HepG2 (cell line): Measurements from ENCODE around the gene OR2A2. TPM values are rescaled to one million over a fixed set of nuclear protein-coding genes. Genes with fewer than 3 reads are reported as not detected.

Source experiments
- ATAC-seq: fragments of 200-7000 bp; cut with Tn5 transposase; 3 replicates; pipeline ENCODE4 v1.9.1; 2020; ENCODE audit warnings: mild to moderate bottlenecking, moderate library complexity
- Bru-seq: library from RNA; stranded (reverse); fragments of 400-500 nt; gene quantifications from one replicate; lab custom pipeline; 2021; lab: Mats Ljungman, UMichigan
- BruChase-seq, 2 experiments: library from RNA; stranded (reverse); fragments of 400-500 nt; gene quantifications; one replicate each; lab custom pipeline; 2021; lab: Mats Ljungman, UMichigan
- BruUV-seq: library from RNA; stranded (reverse); fragments of 400-500 nt; replicated peaks from 2 replicates; lab custom pipeline; 2021; lab: Mats Ljungman, UMichigan
- CTCF ChIA-PET: fragments of 300-600 bp; formaldehyde crosslinking; extraction: SDS; loops from one replicate; lab custom pipeline; 2021; ENCODE audit warnings: low total read pairs, inconsistent platforms, low intra/inter-chr PET ratio; lab: Yijun Ruan, JAX
- POLR2A ChIA-PET: fragments of 350-600 bp; sonication (Branson Sonifier 250); formaldehyde crosslinking; loops from one replicate; lab custom pipeline; 2020; ENCODE audit warnings: antibody characterized with exemption, inconsistent platforms; lab: Yijun Ruan, JAX
- DNase-seq: peaks from one replicate; pipeline ENCODE4 v3.0.0-alpha.2; 2015; ENCODE audit warnings: low spot score
- FAIRE-seq: peaks from 3 replicates; lab custom pipeline; 2011; peaks lifted over from hg19 to GRCh38; lab: Jason Lieb, UNC
- H2AFZ ChIP-seq: one replicate; pipeline ENCODE4 v1.6.1; 2011; ENCODE audit warnings: low read length, inconsistent platforms
- H3K27ac ChIP-seq: fragments of 300-600 bp; 3 replicates; pipeline ENCODE4 v1.8.0; 2011; ENCODE audit warnings: mixed run types, mild to moderate bottlenecking, mixed read lengths, low read length, inconsistent platforms; ENCODE audit not compliant: insufficient read depth; ENCODE audit errors: extremely low read length
- H3K27me3 ChIP-seq, 2 experiments: fragments of 200-600 bp in 1 of 2; 2 replicates in 1 of 2; 3 replicates in 1 of 2; pipeline versions ENCODE4 v1.6.0 to v1.8.0; 2011; ENCODE audit warnings: low read length in 2 of 2, mild to moderate bottlenecking in 2 of 2, moderate library complexity in 2 of 2, inconsistent platforms in 1 of 2; ENCODE audit not compliant: insufficient read depth in 2 of 2, control insufficient read depth in 1 of 2
- H3K36me3 ChIP-seq, 2 experiments: fragments of 200-600 bp in 1 of 2; replicated peaks in 1 of 2; 2 replicates in 1 of 2; 3 replicates in 1 of 2; pipeline versions ENCODE4 v1.5.1 to v1.8.0; 2011; ENCODE audit warnings: low read length in 2 of 2, inconsistent platforms in 1 of 2; ENCODE audit not compliant: insufficient read depth in 2 of 2, control insufficient read depth in 1 of 2
- H3K4me1 ChIP-seq: 2 replicates; pipeline ENCODE4 v1.5.1; 2012; ENCODE audit warnings: low read length, inconsistent platforms; ENCODE audit not compliant: insufficient read depth
- H3K4me2 ChIP-seq: 2 replicates; pipeline ENCODE4 v1.6.0; 2011; ENCODE audit warnings: low read depth, low read length, inconsistent platforms
- H3K4me3 ChIP-seq, 3 experiments: fragments of 200-600 bp in 1 of 3; sonication (generic), shearing (Covaris generic) in 1 of 3; replicated peaks in 1 of 3; 2 replicates each; pipeline ENCODE4 v1.5.1; 2011 to 2016; ENCODE audit warnings: low read length in 3 of 3, inconsistent platforms in 2 of 3, low read depth in 2 of 3, mild to moderate bottlenecking in 2 of 3, control low read depth in 1 of 3, mixed read lengths in 1 of 3; ENCODE audit not compliant: insufficient read depth in 1 of 3
- H3K79me2 ChIP-seq: one replicate; pipeline ENCODE4 v1.6.1; 2011; ENCODE audit warnings: low read length, inconsistent platforms; ENCODE audit not compliant: insufficient read depth
- H3K9ac ChIP-seq: 2 replicates; pipeline ENCODE4 v1.6.0; 2011; ENCODE audit warnings: mild to moderate bottlenecking, low read depth, low read length, inconsistent platforms; ENCODE audit not compliant: insufficient read depth
- H3K9me3 ChIP-seq: 2 replicates; pipeline ENCODE4 v1.5.1; 2012; ENCODE audit warnings: mild to moderate bottlenecking, low read length
- H4K20me1 ChIP-seq: 2 replicates; pipeline ENCODE4 v1.6.0; 2011; ENCODE audit warnings: inconsistent platforms, mild to moderate bottlenecking, low read length, moderate library complexity; ENCODE audit not compliant: insufficient read depth
- CSRNP1 ChIP-seq: sonication (generic); formaldehyde crosslinking; IDR thresholded peaks from 2 replicates; pipeline ENCODE4 v1.8.1; 2023; ENCODE audit warnings: mild to moderate bottlenecking, missing genetic modification reagents
- HCFC1 ChIP-seq: fragments of 150-350 bp; IDR thresholded peaks from 2 replicates; pipeline ENCODE4 v1.6.1; 2014; ENCODE audit warnings: low read depth, low read length
- HDAC1 ChIP-seq: sonication (generic); formaldehyde crosslinking; IDR thresholded peaks from 2 replicates; pipeline ENCODE4 v1.5.1; 2020; ENCODE audit warnings: mild to moderate bottlenecking, missing genetic modification reagents
- MNT ChIP-seq: fragments of 450-650 bp; IDR thresholded peaks from 2 replicates; pipeline ENCODE4 v1.6.1; 2016
- NR3C1 ChIP-seq: sonication (generic); formaldehyde crosslinking; IDR thresholded peaks from 2 replicates; pipeline ENCODE4 v1.4.0; 2020; ENCODE audit warnings: missing genetic modification reagents
- SIN3A ChIP-seq: IDR thresholded peaks from 2 replicates; pipeline ENCODE4 v1.6.1; 2011; ENCODE audit warnings: low read depth, mild to moderate bottlenecking, control low read depth, low read length, borderline replicate concordance
- ZFP36L2 ChIP-seq: sonication (generic); formaldehyde crosslinking; IDR thresholded peaks from 2 replicates; pipeline ENCODE4 v1.4.0; 2020; ENCODE audit warnings: missing genetic modification reagents
- ZNF180 ChIP-seq: sonication (generic); formaldehyde crosslinking; IDR thresholded peaks from 2 replicates; pipeline ENCODE4 v1.4.0; 2020; ENCODE audit warnings: low read depth, missing genetic modification reagents, borderline replicate concordance
- ZNF501 ChIP-seq: sonication (generic); formaldehyde crosslinking; IDR thresholded peaks from 2 replicates; pipeline ENCODE4 v1.5.1; 2020; ENCODE audit warnings: mild to moderate bottlenecking, moderate library complexity, missing genetic modification reagents
- ZNF572 ChIP-seq: sonication (generic); formaldehyde crosslinking; IDR thresholded peaks from 2 replicates; pipeline ENCODE4 v1.5.1; 2020; ENCODE audit warnings: mild to moderate bottlenecking, missing genetic modification reagents
- ZSCAN30 ChIP-seq: sonication (generic); formaldehyde crosslinking; IDR thresholded peaks from 2 replicates; pipeline ENCODE4 v1.5.0; 2020; ENCODE audit warnings: mild to moderate bottlenecking, missing genetic modification reagents
- ZUFSP ChIP-seq: sonication (generic); formaldehyde crosslinking; IDR thresholded peaks from 2 replicates; pipeline ENCODE4 v1.9.0; 2021; ENCODE audit warnings: missing genetic modification reagents, mild to moderate bottlenecking, borderline replicate concordance
- WGBS: methylation state at CpG from one replicate; pipeline ENCODE4 v1.1.6; 2017; ENCODE audit warnings: low lambda C conversion rate; 5-methylcytosine and 5-hydroxymethylcytosine counted together
- in situ Hi-C: cut with HindIII; loops from 2 replicates; pipeline ENCODE4 v1.10.0; 2017; ENCODE audit warnings: low pct_unique_long_range_greater_than_20kb; ENCODE audit not compliant: extremely low pct_ligation_motif_present
- intact Hi-C: fragments of 100-400 bp; cut with micrococcal nuclease; formaldehyde crosslinking; loops from one replicate; pipeline ENCODE4 v1.10.0; 2022; ENCODE audit not compliant: unreplicated experiment
- long read RNA-seq, 2 experiments: library from RNA in 1 of 2; library from polyadenylated mRNA in 1 of 2; stranded (forward) in 1 of 2; unstranded in 1 of 2; transcript quantifications; one replicate each; pipeline ENCODE4 v2.0.0, GENCODE V29; 2019 to 2022
- polyA minus RNA-seq, 3 experiments: library from RNA; depleted of rRNA, polyadenylated mRNA; stranded (reverse); fragments of >200 nt; gene quantifications; 2 replicates each; pipeline ENCODE4 v1.2.3, GENCODE V29; 2011; ENCODE audit warnings: low replicate concordance in 1 of 3
- polyA plus RNA-seq, 8 experiments: library from polyadenylated mRNA; depleted of rRNA in 3 of 8; stranded (reverse) in 7 of 8; unstranded in 1 of 8; fragments of >200 nt; fragmentation: Illumina TruSeq in 4 of 8; extraction: Trizol in 4 of 8; gene quantifications; 2 replicates each; pipeline versions ENCODE4 v1.2.1 to v1.2.3, GENCODE V29; 2011 to 2016; ENCODE audit warnings: low read depth in 4 of 8, missing spikeins in 1 of 8, mixed read lengths in 1 of 8; ENCODE audit not compliant: insufficient read depth in 1 of 8
- total RNA-seq, 5 experiments: library from RNA; depleted of rRNA; stranded (reverse); fragments of >200 nt; fragmentation: Illumina TruSeq; extraction: Trizol; gene quantifications; 2 replicates each; pipeline ENCODE4 v1.2.3, GENCODE V29; 2016; ENCODE audit warnings: low read depth in 1 of 5

OR2A2 gene, protein sequence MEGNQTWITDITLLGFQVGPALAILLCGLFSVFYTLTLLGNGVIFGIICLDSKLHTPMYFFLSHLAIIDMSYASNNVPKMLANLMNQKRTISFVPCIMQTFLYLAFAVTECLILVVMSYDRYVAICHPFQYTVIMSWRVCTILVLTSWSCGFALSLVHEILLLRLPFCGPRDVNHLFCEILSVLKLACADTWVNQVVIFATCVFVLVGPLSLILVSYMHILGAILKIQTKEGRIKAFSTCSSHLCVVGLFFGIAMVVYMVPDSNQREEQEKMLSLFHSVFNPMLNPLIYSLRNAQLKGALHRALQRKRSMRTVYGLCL
- not detected in 2 replicates for total RNA-seq (2016; rRNA removed; fragmentation: Illumina TruSeq; extraction: Trizol)
- total RNA-seq (2016; cell fraction: cytosol; rRNA removed; fragmentation: Illumina TruSeq; extraction: Trizol; ENCODE audit: low read depth) = not detected in 2 replicates
- not detected in 2 replicates for total RNA-seq (2016; cell fraction: insoluble cytoplasmic fraction; rRNA removed; fragmentation: Illumina TruSeq; extraction: Trizol)
- total RNA-seq (2016; cell fraction: membrane; rRNA removed; fragmentation: Illumina TruSeq; extraction: Trizol) = not detected in 2 replicates
- total RNA-seq (2016; cell fraction: nucleus; rRNA removed; fragmentation: Illumina TruSeq; extraction: Trizol) = not detected in 2 replicates
- not detected in 2 replicates for polyA plus RNA-seq (2011; rRNA removed)
- not detected in 2 replicates for polyA plus RNA-seq (2011; cell fraction: cytosol; rRNA removed)
- polyA plus RNA-seq (2011; cell fraction: nucleus; rRNA removed) = 0.23 and 0.32 TPM in 2 replicates
- not detected in 2 replicates for polyA plus RNA-seq (2012)
- not detected in 2 replicates for polyA plus RNA-seq (2016; cell fraction: cytosol; fragmentation: Illumina TruSeq; extraction: Trizol; ENCODE audit: low read depth)
- not detected in 2 replicates for polyA plus RNA-seq (2016; cell fraction: insoluble cytoplasmic fraction; fragmentation: Illumina TruSeq; extraction: Trizol; ENCODE audit: low read depth)
- not detected in 2 replicates for polyA plus RNA-seq (2016; cell fraction: membrane; fragmentation: Illumina TruSeq; extraction: Trizol; ENCODE audit: low read depth)
- polyA plus RNA-seq (2016; cell fraction: nucleus; fragmentation: Illumina TruSeq; extraction: Trizol; ENCODE audit: insufficient read depth, low read depth) = not detected in 2 replicates
- not detected in 2 replicates for polyA minus RNA-seq (2011; rRNA and poly(A)+ RNA removed; ENCODE audit: low replicate concordance)
- not detected in 2 replicates for polyA minus RNA-seq (2011; cell fraction: cytosol; rRNA and poly(A)+ RNA removed)
- polyA minus RNA-seq (2011; cell fraction: nucleus; rRNA and poly(A)+ RNA removed) = not detected in 2 replicates
- not detected for Bru-seq, nascent RNA
- BruChase-seq, experiment 1, labeled RNA remaining after a 6-hour chase = not detected
- BruChase-seq, experiment 2, labeled RNA remaining after a 2-hour chase = percentile 14 among the genes with signal in this experiment
- long read RNA-seq, experiment 1 = 0 reads
- long read RNA-seq, experiment 2 = 0 reads

GRCh38 chr7:144109283-144109682, at the start of gene OR2A2:
Gene OR2A2 (plus strand): TSS chr7:144109583. CDS start chr7:144109583, 0 bp downstream.
- no peak for DNase-seq
- TF ChIP-seq CSRNP1 (CRISPR knock-in tag) = no peak
- TF ChIP-seq ZNF501 (CRISPR knock-in tag) = no peak
- TF ChIP-seq HCFC1 = no peak
- no peak for TF ChIP-seq SIN3A
- no peak for TF ChIP-seq ZNF180 (CRISPR knock-in tag)
- TF ChIP-seq MNT = no peak
- TF ChIP-seq HDAC1 (CRISPR knock-in tag) = no peak
- no peak for TF ChIP-seq ZNF572 (CRISPR knock-in tag)
- TF ChIP-seq ZUFSP (CRISPR knock-in tag) = no peak
- no peak for TF ChIP-seq NR3C1 (CRISPR knock-in tag)
- TF ChIP-seq ZSCAN30 (CRISPR knock-in tag) = no peak
- no peak for TF ChIP-seq ZFP36L2 (CRISPR knock-in tag)

More at GRCh38 chr7:144109283-144109682, at the start of gene OR2A2:
- Histone ChIP-seq H3K4me3 (no peak within 1 kb of the TSS), H3K9ac (no peak within 1 kb of the TSS), H2AFZ (no peak within 1 kb of the TSS), H3K27me3 (no peaks in the 10 kb centered on the region), H3K4me1 (no peaks in the 10 kb centered on the region), H3K79me2 (no peaks in the 10 kb centered on the region), H4K20me1 (no peaks in the 10 kb centered on the region), H3K27ac (no peak within 1 kb of the TSS), H3K9me3 (no peaks in the 10 kb centered on the region), H3K4me2 (no peak within 1 kb of the TSS), H3K36me3 (no peaks in the 10 kb centered on the region)
- intact Hi-C loops = no loop called here
- in situ Hi-C loops = no loop called here
- ATAC-seq (no peak), FAIRE-seq (no peak)
- 0% methylated on average over 2 of the region's 2 CpGs for WGBS
- CTCF ChIA-PET = no interaction called here
- POLR2A ChIA-PET = no interaction called here
- BruUV-seq = no TSS peak
